Measurements from ENCODE around the gene INPP4B. TPM values are rescaled to one million over a fixed set of nuclear protein-coding genes. Genes with fewer than 3 reads are reported as not detected.

Gene INPP4B
- total RNA-seq, 2 donors from 2014 or later = 8.2 to 16.6 TPM

GRCh38 chr4:142365391-142365790, 480.7 kb downstream of the INPP4B start:
- intact Hi-C loops (cut with DNase I) = no loop called here

GRCh38 chr4:142363686-142364085, 482.4 kb downstream of the INPP4B start:
- H3K4me3 ChIP-seq = no peak overlapping the region
- no peak for DNase-seq
- H3K9me3 ChIP-seq = no peaks in the 10 kb centered on the region
- no peak overlapping the region for H3K27ac ChIP-seq
- WGBS, 2 donors = 47 to 54% methylated on average over 1 of the region's 1 CpG
- no peak for ATAC-seq
- H3K36me3 ChIP-seq (replicated peaks in 1 of 2; ENCODE audit: insufficient read depth in 1 of 2, low read depth in 2 of 2) = no peaks in the 10 kb centered on the region
- H3K27me3 ChIP-seq = no peaks in the 10 kb centered on the region
- intact Hi-C loops (cut with DNase I) = no loop called here
- H3K4me1 ChIP-seq = no peaks in the 10 kb centered on the region
- no peak for TF ChIP-seq CTCF (IDR thresholded peaks at IDR 0.05)
- TF ChIP-seq POLR2A (IDR thresholded peaks at IDR 0.05) = no peak

More at GRCh38 chr4:142365391-142365790, 480.7 kb downstream of the INPP4B start:
- no peak overlapping the region for H3K27ac ChIP-seq
- no peaks in the 10 kb centered on the region for H3K4me1 ChIP-seq
- no peaks in the 10 kb centered on the region for H3K27me3 ChIP-seq
- no peak for TF ChIP-seq CTCF (IDR thresholded peaks at IDR 0.05)
- TF ChIP-seq POLR2A (IDR thresholded peaks at IDR 0.05) = no peak
- 60 to 65% methylated on average over 1 of the region's 1 CpG for WGBS, 2 donors
- ATAC-seq = no peak
- no peak overlapping the region for H3K4me3 ChIP-seq
- DNase-seq = no peak
- H3K36me3 ChIP-seq (replicated peaks in 1 of 2; ENCODE audit: insufficient read depth in 1 of 2, low read depth in 2 of 2) = no peaks in the 10 kb centered on the region
- H3K9me3 ChIP-seq = no peaks in the 10 kb centered on the region

- DNase-seq (no peak), ATAC-seq (no peak)
- no peaks in the 10 kb centered on the region for H3K27me3 ChIP-seq
- intact Hi-C loops (cut with DNase I) = no loop called here
- H3K36me3 ChIP-seq (replicated peaks in 1 of 2; ENCODE audit: insufficient read depth in 1 of 2, low read depth in 2 of 2) = no peaks in the 10 kb centered on the region
- WGBS, 2 donors = 92 to 93% methylated on average over 2 of the region's 2 CpGs
- H3K4me3 ChIP-seq = no peak overlapping the region
- no peaks in the 10 kb centered on the region for H3K4me1 ChIP-seq
- TF ChIP-seq CTCF (IDR thresholded peaks at IDR 0.05) (no peak), POLR2A (IDR thresholded peaks at IDR 0.05) (no peak)
- no peak overlapping the region for H3K27ac ChIP-seq
- H3K9me3 ChIP-seq = no peaks in the 10 kb centered on the region
Observed at GRCh38 chr4:142361981-142362380, 484.1 kb downstream of the INPP4B start.

- DNase-seq (no peak), ATAC-seq (no peak)
- peaks cover 4% of the 10 kb centered on the region for H3K4me1 ChIP-seq
- intact Hi-C loops (cut with DNase I) = no loop called here
- H3K27ac ChIP-seq = no peak overlapping the region
- no peaks in the 10 kb centered on the region for H3K27me3 ChIP-seq
- H3K36me3 ChIP-seq (replicated peaks in 1 of 2; ENCODE audit: insufficient read depth in 1 of 2, low read depth in 2 of 2) = no peaks in the 10 kb centered on the region
- WGBS, 2 donors = 95 to 96% methylated on average over 1 of the region's 1 CpG
- TF ChIP-seq POLR2A (IDR thresholded peaks at IDR 0.05) (no peak), CTCF (IDR thresholded peaks at IDR 0.05) (no peak)
- no peaks in the 10 kb centered on the region for H3K9me3 ChIP-seq
- no peak overlapping the region for H3K4me3 ChIP-seq
Observed at GRCh38 chr4:142360657-142361056, 485.4 kb downstream of the INPP4B start.

GRCh38 chr4:142358656-142359055, 487.4 kb downstream of the INPP4B start:
- Histone ChIP-seq H3K27ac (no peak overlapping the region), H3K4me3 (no peak overlapping the region), H3K4me1 (peaks cover 24% of the 10 kb centered on the region), H3K27me3 (no peaks in the 10 kb centered on the region), H3K9me3 (no peaks in the 10 kb centered on the region), H3K36me3 (replicated peaks in 1 of 2; ENCODE audit: insufficient read depth in 1 of 2, low read depth in 2 of 2) (no peaks in the 10 kb centered on the region)
- DNase-seq = no peak
- ATAC-seq = no peak
- intact Hi-C loops (cut with DNase I) = no loop called here
- no peak for TF ChIP-seq POLR2A (IDR thresholded peaks at IDR 0.05)
- no peak for TF ChIP-seq CTCF (IDR thresholded peaks at IDR 0.05)
- 68 to 76% methylated on average over 4 of the region's 4 CpGs for WGBS, 2 donors

Data from body of pancreas (tissue), 4 donors.